Activated gamma-delta T cell (primary cell): ENCODE measurements around the gene GREM2.

ENCODE experiments used
- DNase-seq: peaks from one replicate; lab custom pipeline; 2025; lab: John Stamatoyannopoulos, UW
- total RNA-seq, 2 donors: gene quantifications; one replicate each; lab custom pipeline; 2026; lab: John Stamatoyannopoulos, UW

GREM2 gene
- 0.61 to 0.97 reads per million in 2 donors for total RNA-seq

GRCh38 chr1:240611619-240612480, at the start of gene GREM2:
TSS of gene GREM2 (minus strand) at chr1:240612155. CDS start at chr1:240493475, 118,680 bp downstream.
- no peak for DNase-seq

GRCh38 chr1:240658312-240658960, 46.5 kb upstream of the GREM2 start:
- no peak for DNase-seq

- no peak for DNase-seq
These were observed 44.6 kb upstream of the GREM2 start for GRCh38 chr1:240656531-240656930.

GRCh38 chr1:240652961-240653409, 41.0 kb upstream of the GREM2 start:
- no peak for DNase-seq

- DNase-seq: no peak
These were observed 40.6 kb upstream of the GREM2 start for GRCh38 chr1:240652549-240652948.

- DNase-seq: no peak
These were observed 38.9 kb upstream of the GREM2 start for GRCh38 chr1:240650877-240651276.

GRCh38 chr1:240649733-240650721, 38.1 kb upstream of the GREM2 start:
- no peak for DNase-seq

- no peak for DNase-seq
These were observed 34.8 kb upstream of the GREM2 start for GRCh38 chr1:240646571-240647240.

- no peak for DNase-seq
These were observed 32.8 kb upstream of the GREM2 start for GRCh38 chr1:240644732-240645131.

GRCh38 chr1:240635466-240636256, 23.7 kb upstream of the GREM2 start:
- no peak for DNase-seq

GRCh38 chr1:240630409-240630808, 18.5 kb upstream of the GREM2 start:
- DNase-seq: no peak

GRCh38 chr1:240621249-240621648, 9.3 kb upstream of the GREM2 start:
- DNase-seq: no peak

GRCh38 chr1:240619906-240620621, 8.1 kb upstream of the GREM2 start:
- DNase-seq: no peak

GRCh38 chr1:240619357-240619756, 7.4 kb upstream of the GREM2 start:
- no peak for DNase-seq

- no peak for DNase-seq
These were observed 7.0 kb upstream of the GREM2 start for GRCh38 chr1:240618946-240619345.

GRCh38 chr1:240616018-240616417, 4.1 kb upstream of the GREM2 start:
- DNase-seq: no peak

GRCh38 chr1:240613356-240614142, 1.6 kb upstream of the GREM2 start:
- DNase-seq: no peak

GRCh38 chr1:240612811-240613210, 856 bp upstream of the GREM2 start:
- no peak for DNase-seq

- DNase-seq: no peak
These were observed 732 bp downstream of the GREM2 start for GRCh38 chr1:240611228-240611618.
